Measurements from ENCODE around the gene CIB2. TPM values are rescaled to one million over a fixed set of nuclear protein-coding genes. Genes with fewer than 3 reads are reported as not detected.

CIB2 gene
- total RNA-seq, 1 donor from 2014 or later = 18.4 TPM

DNA sequence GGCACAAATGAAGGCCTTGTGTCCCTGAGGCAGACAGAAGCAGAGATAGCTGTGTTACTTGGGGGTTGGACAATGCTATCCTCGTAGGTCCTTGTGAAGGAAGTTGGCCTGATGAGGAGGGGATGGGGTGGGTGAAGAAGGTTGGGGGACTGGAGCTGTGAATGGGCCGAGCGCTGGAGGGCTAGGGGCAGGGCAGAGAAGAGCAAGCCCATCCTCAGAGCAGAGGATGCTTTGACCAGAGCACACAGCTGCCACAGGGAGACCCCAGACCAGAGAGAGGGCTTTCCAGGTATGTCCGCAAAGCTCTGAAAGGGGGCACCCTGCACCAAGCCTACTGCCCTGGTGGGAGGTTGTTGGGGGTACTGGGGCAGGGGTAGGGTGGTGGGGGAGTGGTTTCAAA is 48.1 kb downstream of the CIB2 start:
- no peak for DNase-seq

DNA sequence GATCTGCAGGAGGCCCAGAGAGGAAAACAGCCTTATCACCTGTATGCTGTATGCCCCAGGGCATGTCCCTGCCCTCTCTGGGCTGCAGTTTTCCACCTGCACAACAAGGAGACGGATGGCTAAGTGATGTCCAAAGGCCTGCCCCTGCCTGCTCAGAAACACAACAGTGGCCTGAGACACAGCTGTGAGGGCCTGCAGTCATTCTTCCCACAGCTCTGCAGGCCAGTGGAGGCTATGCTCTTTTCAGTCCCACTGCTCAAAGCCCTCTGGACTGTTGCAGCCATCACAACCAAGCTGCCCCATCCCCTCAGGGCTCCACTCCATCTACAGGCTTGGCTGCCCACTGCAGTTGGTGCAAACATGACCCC is 48.5 kb downstream of the CIB2 start:
- DNase-seq = no peak

DNA sequence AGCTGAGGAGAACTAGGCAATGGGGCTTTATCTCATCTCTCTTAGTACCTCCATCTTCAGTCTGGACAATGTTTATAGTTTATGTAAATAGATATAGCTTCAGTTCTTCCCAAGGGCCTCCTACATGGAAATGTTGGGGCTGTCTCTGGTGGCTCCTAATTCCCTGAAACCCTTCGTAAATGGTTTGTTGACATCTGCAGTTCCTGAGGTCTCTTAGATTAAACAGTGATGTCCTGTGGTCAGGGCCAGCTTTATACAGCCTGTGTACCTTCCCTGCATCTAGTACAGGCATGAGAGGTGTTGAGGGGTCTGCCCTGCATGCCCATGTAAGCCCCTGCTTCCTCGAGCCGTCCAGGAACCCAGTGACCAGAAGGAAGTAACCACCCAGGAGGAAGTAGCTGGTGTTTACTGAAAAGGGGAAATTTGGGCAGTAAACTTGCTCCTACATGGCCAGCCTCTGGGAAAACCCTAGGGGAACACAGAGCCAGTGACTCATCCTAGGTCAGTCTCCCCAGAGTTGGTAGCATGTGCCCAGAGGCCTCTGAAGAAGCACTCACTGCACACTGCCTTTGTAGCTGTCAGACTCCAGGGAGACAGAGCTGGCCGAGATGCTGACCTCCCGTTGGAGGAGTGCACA is 49.0 kb downstream of the CIB2 start:
- DNase-seq = no peak

DNA sequence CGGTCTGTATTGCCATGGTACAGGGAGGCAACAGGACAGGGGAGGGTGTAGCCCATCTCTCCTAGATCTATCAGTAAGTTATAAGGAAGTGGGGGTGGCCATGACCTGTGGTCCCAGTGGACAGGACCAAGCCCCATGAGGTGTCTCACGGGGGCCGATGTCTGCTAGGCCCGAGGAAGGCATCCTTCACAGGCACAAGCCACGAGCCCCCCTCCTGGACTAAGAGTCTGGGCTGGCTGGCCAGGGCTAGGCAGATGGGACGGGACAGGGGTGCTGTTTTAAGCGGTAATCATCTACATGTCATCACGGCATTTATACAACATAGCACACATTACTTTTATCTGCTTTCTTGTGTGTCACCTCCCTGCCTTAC is 51.2 kb downstream of the CIB2 start:
- DNase-seq = no peak

DNA sequence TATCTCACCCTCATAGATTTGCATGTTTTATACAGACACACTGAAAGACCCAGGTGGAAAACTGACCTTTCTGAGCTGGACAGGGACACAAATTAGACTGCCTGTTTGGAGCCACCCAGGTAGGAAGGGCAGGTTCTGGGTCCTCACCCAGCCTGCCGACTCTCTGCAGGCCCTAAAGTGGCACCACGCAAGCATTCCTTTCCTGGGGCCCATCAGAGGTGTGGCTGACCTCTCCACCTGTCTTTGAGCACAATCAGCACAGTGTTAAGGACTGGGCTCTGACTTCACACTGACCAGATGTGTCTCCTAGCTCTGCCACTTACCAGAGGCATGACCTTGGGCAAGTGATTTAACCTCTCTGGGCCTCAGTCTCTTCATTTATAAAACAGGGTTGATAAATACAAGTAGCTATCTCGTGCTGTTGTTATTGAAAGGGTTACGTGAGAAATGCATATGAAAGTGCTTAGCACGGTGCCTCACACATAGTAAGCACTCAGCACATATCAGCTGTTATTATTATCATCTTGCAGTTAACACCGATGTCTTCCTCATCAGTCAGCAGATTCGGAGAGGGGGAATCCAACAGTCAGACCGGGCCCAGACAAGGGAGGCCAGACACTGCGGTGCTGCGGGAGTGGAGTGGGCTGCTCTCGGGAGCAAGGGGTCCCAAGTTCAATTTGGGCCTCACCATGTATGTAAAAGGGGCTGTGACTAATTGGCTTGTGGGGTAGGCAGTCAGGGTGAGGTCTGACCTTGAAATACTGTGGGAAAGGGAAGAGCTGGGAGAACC is 51.8 kb downstream of the CIB2 start:
- no peak for DNase-seq

DNA sequence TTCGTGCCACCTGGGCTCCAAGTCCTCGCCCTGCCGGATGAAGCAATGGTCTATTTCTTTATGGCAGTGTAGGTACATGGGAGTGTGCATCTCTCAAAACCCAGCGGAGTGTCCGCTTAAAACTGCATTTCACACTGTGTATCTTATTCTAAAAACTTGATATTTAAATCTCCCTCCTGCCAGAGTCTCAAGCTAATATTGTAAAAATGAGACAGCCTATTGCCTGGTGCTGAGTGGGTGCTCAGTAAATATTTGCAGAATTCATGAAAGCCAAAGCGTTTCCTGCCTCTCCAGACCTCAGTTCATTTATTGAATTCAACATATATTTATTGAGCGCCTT is 53.4 kb downstream of the CIB2 start:
- DNase-seq = no peak

DNA sequence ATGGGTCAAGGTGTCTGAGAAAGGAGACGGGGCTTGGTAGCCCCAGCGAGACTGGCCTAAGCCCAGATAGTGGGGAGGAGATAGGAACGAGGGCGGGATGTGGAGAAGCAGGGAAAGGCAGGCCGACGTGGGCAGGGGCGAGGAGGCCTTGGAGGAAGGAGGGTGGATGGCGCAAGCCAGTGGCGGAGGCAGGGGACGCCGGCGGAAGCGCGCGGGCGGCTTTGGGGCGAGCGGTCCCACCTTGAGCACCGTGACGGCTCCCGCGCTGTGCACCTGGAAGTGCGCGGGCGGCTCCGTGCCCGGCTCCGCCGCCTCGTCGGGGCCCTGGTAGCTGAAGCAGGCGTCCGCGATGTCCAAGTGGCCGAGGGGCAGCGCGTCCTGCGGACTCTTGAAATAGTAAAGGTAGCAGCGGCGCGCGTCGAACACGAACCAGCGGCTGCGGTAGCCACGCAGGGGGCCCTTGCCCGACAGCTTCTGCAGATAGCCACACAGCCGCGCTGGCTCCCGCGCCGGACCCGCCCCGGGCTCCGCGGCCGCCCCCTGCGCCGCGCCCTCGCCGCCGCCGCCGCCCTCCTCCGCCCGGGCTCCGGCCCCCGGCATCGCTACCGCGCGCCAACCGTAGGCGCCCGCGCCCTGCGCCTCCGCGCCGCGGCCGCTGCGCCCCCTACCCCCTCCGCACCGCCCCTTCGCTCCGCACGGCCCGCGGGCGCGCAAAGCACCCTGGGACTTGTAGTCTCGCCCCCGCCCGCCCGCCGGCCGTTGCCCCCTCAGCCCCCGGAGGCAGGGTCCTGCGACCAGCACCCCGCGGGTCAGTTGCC is 54.0 kb downstream of the CIB2 start, which contains the start of gene TBC1D2B:
TBC1D2B (minus strand) TSS at position 659 of the 818 bp plus-strand sequence; CDS start at position 600, 59 bp downstream.
- DNase-seq = no peak

DNA sequence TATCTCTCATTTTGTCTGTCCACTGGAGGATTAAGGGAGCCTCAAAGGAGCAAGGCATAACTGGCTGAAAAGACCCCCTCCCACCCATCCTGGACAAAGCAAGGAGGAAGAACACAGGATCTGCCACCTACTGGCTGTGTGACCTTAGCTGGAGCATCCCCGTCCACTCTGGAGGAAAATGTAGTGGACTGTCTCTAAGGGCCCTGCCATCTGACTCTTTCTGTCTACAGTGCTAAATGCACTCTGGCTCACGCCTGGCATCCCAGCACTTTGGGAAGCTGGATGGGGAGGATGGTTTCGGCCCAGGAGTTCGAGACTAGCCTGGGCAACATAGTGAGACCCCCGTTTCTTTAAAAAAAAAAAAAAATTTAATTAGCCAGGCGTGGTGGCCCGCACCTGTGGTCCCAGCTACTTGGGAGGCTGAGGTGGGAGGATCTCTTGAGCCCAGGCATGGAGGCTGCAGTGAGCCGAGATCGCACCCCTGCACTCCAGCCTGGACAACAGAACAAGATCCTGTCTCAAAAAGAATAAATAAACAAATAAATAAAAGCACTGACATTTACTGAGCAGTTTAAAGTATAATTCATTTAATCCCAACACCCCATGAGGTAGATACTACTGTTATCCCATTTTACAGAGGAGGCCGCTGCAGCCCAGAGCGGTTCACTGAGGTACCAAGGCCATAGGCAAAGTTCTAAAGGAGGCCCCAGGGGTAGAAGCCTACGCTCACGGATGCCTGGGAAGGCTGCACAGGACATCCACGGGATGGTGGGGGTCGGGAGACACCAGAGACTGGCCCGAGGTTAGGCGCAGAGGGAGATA is 54.8 kb downstream of the CIB2 start:
- DNase-seq = no peak

DNA sequence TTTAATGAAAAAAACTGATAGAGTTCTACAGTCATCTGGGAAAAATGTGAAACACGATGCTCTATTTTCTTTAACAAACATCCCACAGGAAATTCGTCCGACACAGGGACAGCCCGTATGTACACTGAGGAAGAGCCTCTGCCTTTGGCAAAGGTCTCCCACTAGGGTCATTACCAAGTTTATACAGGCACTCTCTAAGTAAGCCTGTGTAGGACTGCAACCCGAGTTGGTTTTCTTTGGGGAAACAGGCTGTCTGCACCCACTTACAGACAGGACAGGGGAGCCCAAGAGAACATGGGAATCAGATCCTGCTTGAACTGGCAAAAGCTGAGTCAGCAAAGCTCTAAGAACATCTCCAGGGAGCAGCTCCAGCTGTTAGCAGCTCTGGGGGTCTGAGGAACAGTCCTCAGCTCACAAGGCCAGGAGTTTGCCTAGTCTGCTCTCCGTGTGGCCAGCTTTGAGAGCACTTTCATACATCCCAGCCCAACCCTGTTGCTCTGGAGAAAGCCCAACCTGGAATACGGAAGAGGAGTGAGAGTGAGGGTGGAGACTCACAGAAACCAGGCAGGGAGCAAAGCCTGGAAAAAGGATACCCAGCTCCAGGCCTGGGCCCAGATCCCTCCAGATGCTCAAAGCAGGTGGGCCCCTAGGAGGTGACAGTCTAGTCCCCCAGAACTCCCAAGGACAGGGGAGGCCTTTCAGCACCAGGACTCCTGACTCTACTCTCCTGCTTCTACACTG is 55.6 kb downstream of the CIB2 start:
- no peak for DNase-seq

DNA sequence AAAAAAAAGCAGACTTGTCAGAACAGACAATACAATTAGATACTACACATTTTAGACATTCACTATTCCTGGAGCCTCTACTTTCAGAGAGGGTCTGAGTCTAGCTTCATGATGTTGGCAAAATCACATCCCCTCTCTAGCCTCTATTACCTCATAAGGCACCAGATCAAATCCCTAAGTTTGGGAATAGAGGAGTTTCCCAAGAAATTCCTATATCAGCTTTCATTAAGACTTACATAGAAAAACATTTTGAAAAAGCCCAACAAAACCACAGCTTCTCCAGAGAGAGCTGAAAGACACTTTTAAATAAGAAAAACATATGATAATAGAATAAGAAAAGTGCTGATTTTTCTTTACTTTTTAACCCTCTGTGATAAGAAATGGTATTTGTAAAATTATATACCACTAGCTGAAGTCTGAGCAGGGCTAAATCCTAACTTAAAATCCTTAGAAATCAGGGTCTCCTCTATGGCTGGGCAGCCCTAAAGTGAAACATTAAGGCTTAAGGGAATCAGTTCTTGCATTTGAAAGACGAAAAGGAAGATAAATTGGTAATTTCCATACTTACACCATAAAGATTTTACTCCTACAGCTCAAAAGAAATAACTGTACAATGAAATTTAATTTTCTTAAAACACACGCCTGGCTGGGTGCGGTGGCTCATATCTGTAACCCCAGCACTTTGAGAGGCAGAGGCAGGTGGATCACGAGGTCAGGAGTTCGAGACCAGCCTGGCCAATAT is 58.0 kb downstream of the CIB2 start:
- no peak for DNase-seq

DNA sequence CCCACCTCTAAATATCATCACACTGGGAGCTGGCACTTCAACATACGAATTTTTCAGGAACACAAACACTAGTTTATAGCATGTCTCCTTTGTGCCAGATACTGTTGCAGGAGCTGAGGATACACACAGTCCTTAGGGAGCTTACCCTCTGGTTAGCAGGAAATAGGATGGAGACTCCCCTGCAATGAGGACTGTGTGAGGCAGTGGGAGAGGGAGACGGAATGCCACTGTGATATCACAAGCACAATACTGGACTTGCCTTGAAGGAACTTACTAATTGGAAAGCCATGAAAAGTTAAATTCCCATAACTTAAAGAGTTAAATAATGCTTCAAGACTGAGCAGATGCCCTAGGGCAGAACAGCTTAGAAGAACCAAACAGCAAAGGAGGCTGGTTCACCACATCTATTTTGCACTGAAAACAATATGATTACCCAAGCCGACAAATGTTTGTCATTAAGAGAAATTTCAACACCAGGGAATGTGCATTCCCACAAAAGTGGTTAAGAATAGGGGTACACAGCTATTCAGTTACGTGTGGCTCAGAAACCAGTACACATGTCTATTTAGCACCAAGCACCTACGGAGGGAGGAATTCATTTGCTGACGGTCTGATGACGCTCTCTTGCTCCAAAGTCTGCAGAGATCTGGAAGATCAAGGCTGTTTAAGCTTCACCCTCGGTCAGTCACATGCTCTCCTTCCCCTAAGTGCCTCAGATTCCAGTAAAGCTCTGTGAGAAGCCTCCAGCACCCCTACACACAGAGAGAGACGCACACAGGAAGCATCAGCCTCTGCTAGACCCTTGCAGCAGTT is 59.0 kb downstream of the CIB2 start:
- no peak for DNase-seq

DNA sequence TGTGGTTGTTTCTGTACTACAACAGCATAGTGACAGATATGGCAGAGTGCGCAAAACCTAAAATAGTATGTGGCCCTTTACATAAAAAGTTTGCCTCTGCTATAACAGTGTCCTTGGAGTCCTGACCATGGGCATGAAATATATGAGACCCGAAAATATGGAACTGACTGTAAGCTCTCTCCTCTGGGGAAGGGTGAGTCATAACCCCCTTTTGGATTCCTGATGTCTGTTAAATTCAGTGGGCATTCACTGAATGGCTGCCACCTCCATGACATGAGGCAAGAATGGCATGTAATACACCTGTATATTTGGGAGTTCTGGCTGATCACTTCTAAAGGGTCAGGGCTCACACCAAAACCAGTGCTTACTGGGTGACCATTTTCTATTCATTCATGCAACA is 59.9 kb downstream of the CIB2 start:
- DNase-seq = no peak

DNA sequence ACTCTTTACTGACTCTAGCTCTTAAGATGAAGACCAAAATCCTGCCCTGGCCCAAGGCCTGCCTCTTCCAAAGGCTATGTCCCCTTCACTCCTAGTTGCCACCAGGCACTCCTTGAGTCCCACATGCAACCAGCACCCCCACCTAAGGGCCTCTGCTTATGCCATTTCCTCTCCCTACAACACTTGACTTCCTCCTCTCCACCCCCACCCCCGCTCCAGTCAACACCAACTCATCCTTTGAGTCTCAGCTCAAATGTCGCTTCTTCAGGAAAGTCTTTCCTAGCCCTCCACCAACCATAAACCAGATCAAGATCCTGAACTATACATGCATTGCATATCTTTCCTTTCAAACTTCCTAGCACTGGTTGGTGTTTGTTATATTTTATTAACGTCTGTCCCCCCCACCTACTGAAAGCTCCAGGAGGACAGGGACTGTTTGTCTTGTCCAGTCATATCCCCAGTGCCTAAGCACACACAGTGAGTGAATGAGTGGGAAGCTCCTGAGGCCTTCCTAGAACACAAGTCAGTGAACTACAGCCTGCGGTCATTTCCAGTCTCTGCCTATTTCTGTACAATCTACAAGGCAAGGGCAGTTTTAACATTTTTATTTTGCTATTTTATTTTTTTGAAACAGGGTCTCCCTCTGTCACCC is 61.1 kb downstream of the CIB2 start:
- no peak for DNase-seq

DNA sequence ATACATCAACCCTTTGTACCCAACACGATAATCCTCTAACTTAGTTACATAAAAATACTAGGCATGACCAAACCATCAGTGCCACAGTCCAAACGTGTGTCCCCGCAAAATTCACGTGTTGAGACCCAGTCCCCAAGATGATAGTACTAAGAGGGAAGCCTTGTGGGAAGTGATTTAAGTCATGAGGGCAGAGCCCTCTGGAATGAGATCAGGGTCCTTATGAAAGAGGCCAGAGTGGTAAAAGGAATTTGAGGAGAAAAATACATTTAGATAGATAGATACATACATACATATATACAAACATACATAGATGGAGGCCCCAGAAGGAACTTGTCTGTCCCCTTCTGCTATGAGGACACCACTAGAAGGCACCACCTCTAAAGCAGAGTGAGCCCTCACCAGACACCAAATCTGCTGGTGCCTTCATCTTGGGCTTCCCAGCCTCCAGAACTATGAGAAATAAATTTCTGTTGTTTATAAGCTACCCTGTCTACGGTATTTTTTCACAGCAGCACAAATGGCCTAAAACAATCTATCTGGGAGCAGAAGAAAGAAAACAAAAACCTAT is 61.7 kb downstream of the CIB2 start:
- no peak for DNase-seq

DNA sequence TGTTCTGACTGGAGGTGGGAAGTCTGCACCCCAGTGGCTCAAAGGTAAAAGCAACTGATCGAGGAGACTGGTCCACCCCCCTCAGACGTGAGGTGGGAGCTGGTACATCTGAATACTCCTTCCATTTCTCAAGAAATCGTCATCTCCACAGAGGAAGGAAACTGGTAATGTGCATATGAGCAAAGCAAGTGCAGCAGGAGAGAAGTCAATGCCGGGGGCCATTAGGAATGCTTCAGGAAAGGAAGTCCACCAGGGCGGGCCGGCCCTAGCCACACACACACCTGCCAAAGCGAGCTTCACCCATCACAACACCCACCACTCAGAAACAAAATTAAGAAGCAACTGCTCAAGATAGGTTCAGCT is 62.2 kb downstream of the CIB2 start:
- no peak for DNase-seq

DNA sequence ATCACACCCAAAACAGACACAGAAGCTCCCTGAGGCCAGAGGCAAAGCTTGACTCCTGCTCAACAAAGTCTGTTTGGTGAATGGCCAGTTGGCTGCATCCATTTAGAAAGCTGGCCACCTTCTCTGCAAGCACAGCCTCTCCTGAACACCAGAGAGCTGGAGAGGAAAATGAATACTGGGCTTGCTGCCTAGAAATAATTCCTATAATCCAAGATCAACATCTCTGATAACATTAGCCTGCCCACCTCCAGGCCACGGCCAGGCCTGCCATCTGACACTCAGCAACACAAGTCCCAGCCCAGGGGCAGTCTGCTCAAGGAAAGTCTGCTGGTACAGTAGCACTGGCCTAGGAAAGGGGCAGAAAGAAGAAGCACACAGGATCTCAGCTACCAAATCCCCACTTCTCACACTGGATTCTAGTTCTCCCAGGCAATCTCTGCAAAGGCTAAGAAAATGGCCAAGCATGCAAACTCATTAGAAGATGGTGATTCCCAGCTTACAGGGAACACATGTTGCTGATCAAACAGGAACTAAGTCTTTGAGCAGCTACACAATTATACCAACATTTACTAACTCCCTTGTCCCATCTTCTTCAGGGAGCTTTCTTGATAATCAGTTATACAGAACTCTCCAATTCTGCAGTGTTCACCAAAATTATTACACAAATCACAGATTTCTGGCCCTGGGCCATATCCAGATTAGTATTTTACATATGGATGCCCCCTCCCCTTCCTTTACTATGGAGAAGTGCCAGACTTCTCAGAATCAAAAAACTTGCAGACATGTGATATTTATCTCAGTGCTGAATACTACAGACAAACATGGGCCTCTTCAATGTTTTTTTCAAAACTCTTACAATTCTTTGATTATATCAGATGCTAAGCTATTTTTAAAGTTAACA is 63.7 kb downstream of the CIB2 start:
- no peak for DNase-seq

DNA sequence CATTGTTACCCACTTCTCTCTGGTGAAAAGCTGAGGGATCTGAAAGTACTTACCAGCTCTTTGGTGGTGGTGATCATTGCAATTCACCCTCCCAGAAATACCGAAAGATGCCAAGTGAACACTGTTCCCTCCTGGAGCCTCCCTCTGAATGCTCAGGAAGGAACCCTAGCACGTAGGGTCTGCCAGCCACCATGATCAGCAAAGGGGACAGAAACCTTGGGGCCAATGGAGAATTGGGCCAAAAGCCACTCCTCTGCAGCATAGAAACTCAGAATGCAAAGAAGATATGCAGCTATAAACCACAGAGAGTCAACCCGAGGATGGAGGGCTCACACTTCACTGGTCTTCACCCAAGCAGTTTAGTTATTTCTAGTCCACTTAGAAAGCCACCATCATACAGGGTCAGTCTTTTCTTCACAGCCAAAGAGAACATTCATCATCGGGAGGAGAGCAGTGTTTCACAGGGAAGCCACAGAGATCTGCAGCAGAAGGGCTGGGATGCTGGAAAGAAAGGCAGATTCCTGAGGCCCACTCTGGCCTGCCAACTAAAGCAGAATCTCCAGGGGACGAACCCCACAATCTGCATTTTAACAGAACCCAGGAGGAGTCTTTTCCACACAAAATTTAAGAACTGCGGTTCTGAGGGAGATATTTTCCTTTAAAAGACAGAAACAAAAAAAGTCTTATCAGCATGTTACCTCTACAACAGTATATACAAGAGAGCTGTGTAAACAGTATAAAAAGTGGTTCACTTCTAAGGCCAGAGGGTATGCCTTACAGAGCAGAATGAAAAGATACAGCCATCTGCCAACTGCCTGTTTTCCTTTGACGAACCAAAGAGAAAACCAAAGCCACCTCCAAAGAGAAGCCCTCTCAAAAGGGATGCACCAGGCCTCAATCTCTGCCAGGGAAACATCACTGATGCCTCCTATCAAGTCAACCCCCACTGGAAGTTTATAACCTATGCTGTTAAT is 65.0 kb downstream of the CIB2 start:
- no peak for DNase-seq
